AG04450 (cell line): ENCODE data around the gene SLC17A7. TPM values are rescaled to one million over a fixed set of nuclear protein-coding genes. Genes with fewer than 3 reads are reported as not detected.
"Not testable (repeated sequence)": the region's sequence is repeated elsewhere in the genome, so short reads cannot be mapped to it uniquely, and the experiment has no call there.

Experiments
- CTCF ChIA-PET: fragments of 300-600, 350-600 bp; formaldehyde crosslinking; extraction: SDS; loops from one replicate; lab custom pipeline; 2022; ENCODE audit warnings: antibody characterized with exemption, inconsistent platforms; lab: Charles Lee
- POLR2A ChIA-PET: fragments of 350-600 bp; formaldehyde crosslinking; extraction: SDS; loops from one replicate; lab custom pipeline; 2021; ENCODE audit warnings: antibody characterized with exemption, inconsistent platforms; lab: Yijun Ruan, JAX
- DNase-seq: peaks from one replicate; pipeline ENCODE4 v3.0.0-alpha.2; 2011; ENCODE audit warnings: low read depth, low spot score
- H3K27ac ChIP-seq: one replicate; pipeline ENCODE4 v1.5.1; 2012; ENCODE audit warnings: low read depth, low read length, control low read depth
- H3K27me3 ChIP-seq: one replicate; pipeline ENCODE4 v1.6.0; 2012; ENCODE audit warnings: low read length; ENCODE audit not compliant: control insufficient read depth, insufficient read depth
- H3K4me3 ChIP-seq: 2 replicates; pipeline ENCODE4 v1.5.1; 2011; ENCODE audit warnings: mild to moderate bottlenecking, low read depth, low read length, control low read depth
- H3K9me3 ChIP-seq: 2 replicates; pipeline ENCODE4 v1.5.1; 2012; ENCODE audit warnings: low read length; ENCODE audit not compliant: control insufficient read depth, insufficient read depth
- CTCF ChIP-seq: IDR thresholded peaks from 2 replicates; pipeline ENCODE4 v1.5.1; 2011; ENCODE audit warnings: low read depth, low read length, control low read depth, inconsistent platforms
- polyA plus RNA-seq: library from polyadenylated mRNA; depleted of rRNA; stranded (reverse); fragments of >200 nt; gene quantifications from 2 replicates; pipeline ENCODE4 v1.2.3, GENCODE V29; 2011

The SLC17A7 gene
- polyA plus RNA-seq, 1 experiment, result 0.02 TPM

DNA sequence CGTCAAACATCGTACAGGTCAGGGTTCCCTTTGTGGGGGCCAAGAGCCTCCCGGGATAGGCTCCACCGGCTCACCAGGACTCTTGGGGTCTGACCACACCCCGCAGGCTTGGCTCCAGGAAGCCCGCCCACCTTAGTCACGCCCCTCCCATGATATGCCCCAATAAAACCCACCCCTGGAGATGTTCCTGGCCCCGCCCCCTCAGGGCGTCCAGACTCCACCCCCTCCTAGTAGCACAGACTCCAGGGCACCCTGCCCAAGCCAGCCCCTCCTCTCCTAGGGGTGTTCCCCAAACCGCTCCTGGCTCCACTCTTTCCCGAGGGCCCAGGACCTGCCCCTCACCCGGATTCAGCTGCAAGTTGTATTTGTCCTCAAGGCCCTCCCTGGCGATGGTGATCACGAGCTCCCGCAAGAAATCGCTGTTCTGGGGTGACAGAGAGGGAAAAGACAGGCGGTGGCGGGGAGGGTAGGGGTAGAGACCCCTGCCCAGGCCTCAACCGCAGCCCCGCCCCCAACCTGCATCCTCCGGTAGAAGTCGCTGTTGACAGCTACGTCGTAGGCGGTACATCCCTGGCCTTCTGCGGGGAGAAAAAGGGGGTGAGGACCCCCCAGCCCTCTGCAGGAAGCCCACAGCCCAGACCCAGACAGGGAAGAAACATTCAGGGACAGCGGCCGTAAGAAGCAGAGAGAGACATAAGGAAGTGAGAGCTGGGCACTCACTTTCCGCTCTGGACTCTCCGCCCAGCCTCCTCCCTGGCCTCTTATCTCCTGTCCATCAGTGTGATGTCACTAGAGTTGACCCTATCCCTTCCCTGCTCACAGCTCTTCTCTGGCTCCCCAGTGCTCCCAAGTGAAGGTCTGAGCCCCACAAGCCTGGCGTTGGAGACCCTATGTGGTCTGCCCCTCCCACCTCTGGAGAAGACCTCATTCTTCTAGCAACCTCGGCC lies 6.4 kb upstream of the SLC17A7 start:
- DNase-seq, result no peak
- ChIA-PET CTCF (no interaction called here), POLR2A (no interaction called here)
- no peak for TF ChIP-seq CTCF
- H3K27ac ChIP-seq, result no peak overlapping the region
- H3K27me3 ChIP-seq, result no peaks in the 10 kb centered on the region
- H3K4me3 ChIP-seq, result no peak overlapping the region
- H3K9me3 ChIP-seq, result no peaks in the 10 kb centered on the region; the same call in 1 of the 2 replicates

- ChIA-PET POLR2A (interaction anchor here (1.0 kb wide), 1 partner anchor 105 kb away, joined by 3 read pairs; no protein-coding TSS in a partner anchor), CTCF (interaction anchor here (1.0 to 1.6 kb wide), 4 partner anchors 125 to 220 kb away, joined by 3 to 5 read pairs (median 4); no protein-coding TSS in a partner anchor)
- Histone ChIP-seq H3K27ac (no peak overlapping the region), H3K4me3 (no peak overlapping the region), H3K27me3 (peaks cover 13% of the 10 kb centered on the region), H3K9me3 (no peaks in the 10 kb centered on the region; the same call in 1 of the 2 replicates)
- no peak for TF ChIP-seq CTCF
- DNase-seq, result no peak
Measured at GRCh38 chr19:49445997-49446396, 4.7 kb upstream of the SLC17A7 start.

- H3K27me3 ChIP-seq, result peaks cover 31% of the 10 kb centered on the region
- not testable (repeated sequence) for H3K4me3 ChIP-seq, DNase-seq, H3K27ac ChIP-seq, H3K9me3 ChIP-seq
- CTCF ChIA-PET, result interaction anchor here (0.7 to 1.6 kb wide), 7 partner anchors 40 to 218 kb away, joined by 3 to 15 read pairs (median 6); partner anchors contain the start of genes DKKL1 and TEAD2
- POLR2A ChIA-PET, result interaction anchor here (0.7 kb wide), 1 partner anchor 117 kb away, joined by 3 read pairs; no protein-coding TSS in a partner anchor
Measured at GRCh38 chr19:49444100-49444700, 2.9 kb upstream of the SLC17A7 start.

DNA sequence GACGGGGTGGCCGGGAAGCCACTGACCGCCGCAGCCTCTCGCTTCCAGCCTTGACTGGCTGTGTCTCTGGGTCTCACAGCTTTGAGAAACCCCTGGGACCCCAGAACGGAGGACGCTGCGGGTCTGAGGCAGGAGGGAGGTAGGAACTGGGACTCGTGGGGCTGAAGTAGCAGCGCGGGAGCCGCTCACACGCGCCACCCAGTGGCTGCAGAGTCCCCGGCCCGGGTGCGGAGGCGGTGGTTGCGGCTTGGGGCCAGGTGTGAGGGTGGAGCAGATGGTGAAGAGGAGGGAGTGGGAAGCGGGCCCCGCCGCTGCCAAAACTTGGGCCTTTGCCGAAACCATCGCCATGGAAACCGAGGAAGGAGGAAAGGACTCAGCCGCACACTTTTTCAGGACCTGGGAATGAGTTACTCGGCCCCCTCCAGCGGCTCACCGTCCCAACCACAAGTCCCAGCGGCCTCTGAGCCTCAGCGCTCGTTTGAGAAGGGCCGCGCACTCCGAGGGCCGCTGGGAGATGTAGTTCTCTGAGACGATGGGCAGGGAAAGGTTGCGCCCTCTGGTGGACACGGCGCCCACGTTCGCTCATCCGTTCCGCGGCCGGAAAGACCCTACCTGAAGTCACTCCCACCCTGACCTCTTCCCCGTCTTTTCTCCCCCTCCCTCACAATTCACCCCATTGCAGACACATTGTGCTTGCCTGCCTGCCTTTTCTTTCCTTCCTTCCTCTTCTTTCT lies 2.2 kb upstream of the SLC17A7 start:
- POLR2A ChIA-PET, result interaction anchor here (0.6 to 1.0 kb wide), 3 partner anchors 7 to 116 kb away, joined by 3 to 7 read pairs (median 5); no protein-coding TSS in a partner anchor

More for the DNA sequence above, 2.2 kb upstream of the SLC17A7 start:
- peak overlapping the region; percentile 68 for H3K4me3 ChIP-seq
- H3K27me3 ChIP-seq, result peaks cover 38% of the 10 kb centered on the region
- H3K27ac ChIP-seq, result no peak overlapping the region
- TF ChIP-seq CTCF, result peak; percentile 84
- DNase-seq, result peak; percentile 87
- CTCF ChIA-PET, result interaction anchor here (0.6 to 1.5 kb wide), 6 partner anchors 50 to 218 kb away, joined by 3 to 15 read pairs (median 6); no protein-coding TSS in a partner anchor
- no peaks in the 10 kb centered on the region; the same call in 1 of the 2 replicates for H3K9me3 ChIP-seq
